Ectodermal cell (in vitro differentiated cells): ENCODE measurements around the gene PDZD7.
A peak's percentile ranks its signal among the peaks of the same experiment; 100 is the strongest.
"Not testable (repeated sequence)": the region's sequence is repeated elsewhere in the genome, so short reads cannot be mapped to it uniquely, and the experiment has no call there.

ENCODE experiments used
- H3K27ac ChIP-seq: 2 replicates; pipeline ENCODE4 v1.7.0; 2013; ENCODE audit warnings: mild to moderate bottlenecking, low read depth, low read length; ENCODE audit not compliant: insufficient read depth, poor library complexity, severe bottlenecking
- H3K27me3 ChIP-seq: 2 replicates; pipeline ENCODE4 v1.7.0; 2013; ENCODE audit warnings: mild to moderate bottlenecking, low read length; ENCODE audit not compliant: insufficient read depth, control insufficient read depth, poor library complexity, severe bottlenecking
- H3K36me3 ChIP-seq: one replicate; pipeline ENCODE4 v1.7.0; 2013; ENCODE audit warnings: low read length; ENCODE audit not compliant: control insufficient read depth, insufficient read depth
- H3K4me1 ChIP-seq: one replicate; pipeline ENCODE4 v1.7.0; 2013; ENCODE audit warnings: low read length; ENCODE audit not compliant: control insufficient read depth, insufficient read depth
- H3K4me3 ChIP-seq: 2 replicates; pipeline ENCODE4 v1.7.0; 2013; ENCODE audit warnings: low read depth, low read length, control low read depth; ENCODE audit not compliant: insufficient read depth
- H3K9me3 ChIP-seq: 2 replicates; pipeline ENCODE4 v1.7.0; 2013; ENCODE audit warnings: mild to moderate bottlenecking, low read length, moderate library complexity; ENCODE audit not compliant: control insufficient read depth
- WGBS, 2 experiments: methylation state at CpG; one replicate each; pipeline ENCODE4 v1.1.7; 2013; ENCODE audit warnings: missing lambda C conversion rate in 2 of 2; 5-methylcytosine and 5-hydroxymethylcytosine counted together

PDZD7 gene

GRCh38 chr10:101040851-101041250, 9.9 kb upstream of the PDZD7 start:
- Histone ChIP-seq H3K4me3 (no peak overlapping the region), H3K27ac (no peak overlapping the region), H3K9me3 (no peaks in the 10 kb centered on the region), H3K4me1 (peaks cover 7% of the 10 kb centered on the region), H3K36me3 (no peaks in the 10 kb centered on the region), H3K27me3 (peaks cover 62% of the 10 kb centered on the region)
- WGBS, 2 experiments: 9 to 56% methylated on average over 1 to 2 of the region's 2 CpGs

- H3K27me3 ChIP-seq: peaks cover 62% of the 10 kb centered on the region
- H3K4me1 ChIP-seq: peaks cover 7% of the 10 kb centered on the region
- H3K4me3 ChIP-seq: no peak overlapping the region
- 84 to 87% methylated on average over 3 of the region's 3 CpGs for WGBS, 2 experiments
- H3K36me3 ChIP-seq: no peaks in the 10 kb centered on the region
- no peak overlapping the region for H3K27ac ChIP-seq
- H3K9me3 ChIP-seq: no peaks in the 10 kb centered on the region
Observed at GRCh38 chr10:101040061-101040460, 9.1 kb upstream of the PDZD7 start.

- WGBS, 2 experiments: 73 to 80% methylated on average over 5 of the region's 5 CpGs
- peaks cover 62% of the 10 kb centered on the region for H3K27me3 ChIP-seq
- H3K36me3 ChIP-seq: no peaks in the 10 kb centered on the region
Observed at GRCh38 chr10:101038484-101038883, 7.6 kb upstream of the PDZD7 start.

GRCh38 chr10:101036726-101037125, 5.8 kb upstream of the PDZD7 start:
- 76 to 81% methylated on average over 7 of the region's 7 CpGs for WGBS, 2 experiments
- Histone ChIP-seq H3K36me3 (no peaks in the 10 kb centered on the region), H3K27me3 (peaks cover 77% of the 10 kb centered on the region), H3K9me3 (no peaks in the 10 kb centered on the region), H3K4me3 (no peak overlapping the region), H3K27ac (no peak overlapping the region), H3K4me1 (peaks cover 14% of the 10 kb centered on the region)

More at GRCh38 chr10:101038484-101038883, 7.6 kb upstream of the PDZD7 start:
- Histone ChIP-seq H3K27ac (no peak overlapping the region), H3K4me1 (peaks cover 4% of the 10 kb centered on the region), H3K4me3 (no peak overlapping the region), H3K9me3 (no peaks in the 10 kb centered on the region)

- H3K9me3 ChIP-seq: no peaks in the 10 kb centered on the region
- WGBS, 2 experiments: 78% methylated on average over 10 of the region's 10 CpGs
- no peak overlapping the region for H3K27ac ChIP-seq
- H3K4me1 ChIP-seq: peaks cover 20% of the 10 kb centered on the region
- no peaks in the 10 kb centered on the region for H3K36me3 ChIP-seq
- peaks cover 83% of the 10 kb centered on the region for H3K27me3 ChIP-seq
- H3K4me3 ChIP-seq: no peak overlapping the region
Observed at GRCh38 chr10:101035916-101036702, 5.2 kb upstream of the PDZD7 start.

GRCh38 chr10:101035314-101035713, 4.4 kb upstream of the PDZD7 start:
- no peak overlapping the region for H3K27ac ChIP-seq
- no peak overlapping the region for H3K4me3 ChIP-seq
- H3K36me3 ChIP-seq: no peaks in the 10 kb centered on the region
- 88 to 89% methylated on average over 7 of the region's 7 CpGs for WGBS, 2 experiments
- H3K4me1 ChIP-seq: peaks cover 26% of the 10 kb centered on the region
- H3K27me3 ChIP-seq: peaks cover 90% of the 10 kb centered on the region
- no peaks in the 10 kb centered on the region for H3K9me3 ChIP-seq

GRCh38 chr10:101034404-101034803, 3.5 kb upstream of the PDZD7 start:
- H3K9me3 ChIP-seq, H3K36me3 ChIP-seq, H3K27ac ChIP-seq, H3K4me3 ChIP-seq: not testable (repeated sequence)
- Histone ChIP-seq H3K4me1 (peaks cover 35% of the 10 kb centered on the region), H3K27me3 (peaks cover 90% of the 10 kb centered on the region)
- 89 to 95% methylated on average over 4 of the region's 4 CpGs for WGBS, 2 experiments

GRCh38 chr10:101033276-101033675, 2.3 kb upstream of the PDZD7 start:
- H3K9me3 ChIP-seq: no peaks in the 10 kb centered on the region
- WGBS, 2 experiments: 33 to 63% methylated on average over 1 of the region's 3 CpGs
- no peaks in the 10 kb centered on the region for H3K36me3 ChIP-seq
- H3K4me1 ChIP-seq: peaks cover 44% of the 10 kb centered on the region
- H3K27ac ChIP-seq: no peak overlapping the region
- H3K4me3 ChIP-seq: no peak overlapping the region
- H3K27me3 ChIP-seq: peaks cover 89% of the 10 kb centered on the region

GRCh38 chr10:101032637-101033224, 1.8 kb upstream of the PDZD7 start:
- H3K4me3 ChIP-seq: peak overlapping the region; percentile 34
- WGBS, 2 experiments: 32 to 38% methylated on average over 6 of the region's 6 CpGs
- no peak overlapping the region for H3K27ac ChIP-seq
- H3K27me3 ChIP-seq: peaks cover 85% of the 10 kb centered on the region
- no peaks in the 10 kb centered on the region for H3K36me3 ChIP-seq
- H3K9me3 ChIP-seq: no peaks in the 10 kb centered on the region
- peaks cover 44% of the 10 kb centered on the region for H3K4me1 ChIP-seq

GRCh38 chr10:101031796-101032636, 1.1 kb upstream of the PDZD7 start:
- 2% methylated on average over 47 of the region's 47 CpGs for WGBS, 2 experiments
- Histone ChIP-seq H3K4me3 (peak overlapping the region; percentile 34), H3K4me1 (peaks cover 44% of the 10 kb centered on the region), H3K27me3 (peaks cover 80% of the 10 kb centered on the region), H3K9me3 (no peaks in the 10 kb centered on the region), H3K36me3 (no peaks in the 10 kb centered on the region), H3K27ac (no peak overlapping the region)
